GM19372 (cell line): Measurements from ENCODE around the gene ELP1.
"Not testable (repeated sequence)": the region's sequence is repeated elsewhere in the genome, so short reads cannot be mapped to it uniquely, and the experiment has no call there.

Source experiments
- ATAC-seq: cut with Tn5 transposase; IDR thresholded peaks from one replicate; pipeline ENCODE4 v1.9.1; 2021; ENCODE audit warnings: mild to moderate bottlenecking, low read depth, moderate library complexity; ENCODE audit not compliant: unreplicated experiment

The ELP1 gene

GRCh38 chr9:108933718-108934322 lies at the start of gene ELP1:
ELP1 (minus strand) TSS chr9:108934124; CDS start chr9:108931146, 2,978 bp downstream.
- ATAC-seq, result peak; percentile 82

GRCh38 chr9:108980893-108981292 lies 47.0 kb upstream of the ELP1 start:
- ATAC-seq, result no peak

- no peak for ATAC-seq
Observed at GRCh38 chr9:108978205-108978604, 44.3 kb upstream of the ELP1 start.

GRCh38 chr9:108973895-108974294 lies 40.0 kb upstream of the ELP1 start:
- ATAC-seq, result no peak

GRCh38 chr9:108972626-108973209 lies 38.8 kb upstream of the ELP1 start:
- ATAC-seq, result no peak

GRCh38 chr9:108972186-108972585 lies 38.3 kb upstream of the ELP1 start:
- no peak for ATAC-seq

- ATAC-seq, result not testable (repeated sequence)
Observed at GRCh38 chr9:108971392-108971791, 37.5 kb upstream of the ELP1 start.

- ATAC-seq, result no peak
Observed at GRCh38 chr9:108967916-108968315, 34.0 kb upstream of the ELP1 start.

- no peak for ATAC-seq
Observed at GRCh38 chr9:108963459-108964143, 29.7 kb upstream of the ELP1 start.

GRCh38 chr9:108961151-108961550 lies 27.2 kb upstream of the ELP1 start:
- ATAC-seq, result no peak

GRCh38 chr9:108960331-108960730 lies 26.4 kb upstream of the ELP1 start:
- ATAC-seq, result no peak

GRCh38 chr9:108956631-108957026 lies 22.7 kb upstream of the ELP1 start:
- no peak for ATAC-seq

GRCh38 chr9:108956022-108956630 lies 22.2 kb upstream of the ELP1 start:
- ATAC-seq, result no peak

- no peak for ATAC-seq
Observed at GRCh38 chr9:108953983-108954574, 20.2 kb upstream of the ELP1 start.

- no peak for ATAC-seq
Observed at GRCh38 chr9:108951578-108951977, 17.7 kb upstream of the ELP1 start.

- ATAC-seq, result no peak
Observed at GRCh38 chr9:108950168-108950567, 16.2 kb upstream of the ELP1 start.

GRCh38 chr9:108939975-108940374 lies 6.1 kb upstream of the ELP1 start:
- ATAC-seq, result no peak

GRCh38 chr9:108937561-108938305 lies 3.8 kb upstream of the ELP1 start:
- no peak for ATAC-seq

- peak; percentile 75 for ATAC-seq
Observed at GRCh38 chr9:108934323-108934893, 484 bp upstream of the ELP1 start, which contains the start of gene ABITRAM. ABITRAM (plus strand) TSS chr9:108934400; CDS start chr9:108934487, 87 bp downstream.

GRCh38 chr9:108933231-108933717 lies 650 bp downstream of the ELP1 start:
- ATAC-seq, result no peak
